HG02763 (cell line): ENCODE results near the gene PIEZO2.
"Not testable (repeated sequence)": the region's sequence is repeated elsewhere in the genome, so short reads cannot be mapped to it uniquely, and the experiment has no call there.

Experiments used
- ATAC-seq: cut with Tn5 transposase; IDR thresholded peaks from one replicate; pipeline ENCODE4 v1.9.1; 2021; ENCODE audit warnings: mild to moderate bottlenecking, moderate library complexity; ENCODE audit not compliant: unreplicated experiment

The PIEZO2 gene

DNA sequence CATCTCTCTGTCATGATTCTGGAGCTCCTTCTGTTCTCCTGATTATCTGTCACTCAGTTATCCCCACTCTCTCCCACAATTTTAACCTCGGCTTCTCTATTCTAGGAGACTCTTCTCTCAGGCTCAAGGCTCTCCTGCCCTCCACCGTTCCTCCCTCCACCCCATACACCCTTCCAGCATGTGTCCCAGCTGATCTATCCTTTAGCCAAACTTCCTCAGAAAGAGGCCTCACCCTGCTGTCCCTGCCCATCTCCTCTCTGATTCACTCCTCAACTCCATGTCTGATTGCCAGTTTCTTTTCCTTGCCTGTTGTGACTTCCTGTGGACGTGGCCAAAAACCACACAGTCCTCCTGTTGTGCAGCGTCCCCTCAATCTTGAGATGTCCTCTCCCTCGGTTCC, 505.4 kb downstream of the PIEZO2 start:
- ATAC-seq = not testable (repeated sequence)

DNA sequence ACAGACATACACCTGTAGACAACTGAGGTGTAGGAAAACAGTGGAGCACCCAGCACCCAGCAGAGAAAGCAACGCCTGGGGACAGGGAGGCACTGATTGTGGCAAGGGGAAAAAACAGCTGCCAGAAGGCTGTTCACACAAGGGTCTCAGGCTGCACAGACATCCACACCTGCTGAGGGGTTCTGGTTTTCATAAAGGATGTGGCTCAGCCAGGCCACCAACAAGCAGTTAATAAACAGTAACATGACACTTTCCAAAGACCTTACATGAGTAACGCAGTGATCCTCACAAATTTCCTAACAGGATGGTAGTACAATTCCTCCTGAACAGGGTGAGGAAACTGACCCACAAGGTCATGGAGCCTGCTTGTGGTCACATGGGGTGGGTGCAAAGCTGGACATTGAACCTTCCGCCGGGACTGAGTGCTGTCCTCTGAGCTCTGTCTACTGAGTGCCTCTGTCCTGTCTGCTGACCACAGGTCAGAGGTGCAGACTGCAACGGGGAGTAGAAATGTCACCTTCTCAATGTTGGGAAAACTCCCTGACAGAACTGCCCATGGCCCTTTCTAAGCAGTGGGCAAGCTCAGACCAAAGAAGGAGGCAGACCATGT, 506.3 kb downstream of the PIEZO2 start:
- peak; percentile 70 for ATAC-seq

GRCh38 chr18:10638539-10638885, 510.9 kb downstream of the PIEZO2 start:
- ATAC-seq = not testable (repeated sequence)

GRCh38 chr18:10637858-10638538, 511.4 kb downstream of the PIEZO2 start:
- ATAC-seq = not testable (repeated sequence)

GRCh38 chr18:10629076-10629475, 520.3 kb downstream of the PIEZO2 start:
- ATAC-seq = peak; percentile 97

- ATAC-seq = not testable (repeated sequence)
Observed at GRCh38 chr18:10626606-10627213, 522.7 kb downstream of the PIEZO2 start.

GRCh38 chr18:10623606-10624005, 525.8 kb downstream of the PIEZO2 start:
- not testable (repeated sequence) for ATAC-seq

DNA sequence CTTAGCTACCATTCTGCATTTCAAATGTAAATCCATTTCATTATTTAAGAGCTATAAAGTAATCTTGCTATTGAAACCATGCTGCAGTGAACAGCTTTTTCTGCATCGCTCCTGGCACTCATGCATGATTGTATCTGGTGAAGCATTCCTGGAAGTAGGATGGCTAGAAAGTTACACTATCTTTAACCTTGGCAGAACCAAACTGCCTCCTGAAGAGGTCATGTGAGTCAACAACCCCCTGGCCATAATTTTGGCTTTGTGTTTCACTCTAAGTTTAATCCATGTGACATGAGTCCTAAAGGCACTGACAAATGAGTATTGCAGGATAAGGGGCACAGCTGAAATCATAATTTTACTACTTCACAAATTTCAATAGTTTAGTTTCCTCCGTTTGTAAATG, 526.4 kb downstream of the PIEZO2 start:
- ATAC-seq = not testable (repeated sequence)

GRCh38 chr18:10620670-10621329, 528.6 kb downstream of the PIEZO2 start:
- not testable (repeated sequence) for ATAC-seq
